Measurements from ENCODE around the gene SSTR5.

The SSTR5 gene

DNA sequence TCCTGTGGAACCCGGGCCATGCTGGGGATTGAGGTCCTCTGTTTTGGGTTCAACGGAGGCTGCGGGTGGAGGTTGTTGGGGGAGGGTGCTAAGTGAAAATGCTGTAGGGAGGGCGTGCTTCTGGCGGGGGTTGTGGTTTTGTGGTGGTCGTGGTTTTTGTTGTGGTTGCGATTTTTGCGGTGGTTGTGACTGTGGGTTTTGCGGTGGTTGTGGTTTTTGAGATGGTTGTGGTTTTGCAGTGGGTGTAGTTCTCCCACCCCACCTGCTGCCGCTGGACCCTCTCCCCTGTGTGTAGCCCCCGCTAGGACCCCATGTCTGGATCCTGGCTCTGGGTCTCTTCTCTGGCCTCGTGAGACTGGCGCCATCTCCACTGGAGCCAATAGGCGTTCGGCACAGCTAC lies 4.9 kb upstream of the SSTR5 start:
- TF ChIP-seq, protein P1, sequence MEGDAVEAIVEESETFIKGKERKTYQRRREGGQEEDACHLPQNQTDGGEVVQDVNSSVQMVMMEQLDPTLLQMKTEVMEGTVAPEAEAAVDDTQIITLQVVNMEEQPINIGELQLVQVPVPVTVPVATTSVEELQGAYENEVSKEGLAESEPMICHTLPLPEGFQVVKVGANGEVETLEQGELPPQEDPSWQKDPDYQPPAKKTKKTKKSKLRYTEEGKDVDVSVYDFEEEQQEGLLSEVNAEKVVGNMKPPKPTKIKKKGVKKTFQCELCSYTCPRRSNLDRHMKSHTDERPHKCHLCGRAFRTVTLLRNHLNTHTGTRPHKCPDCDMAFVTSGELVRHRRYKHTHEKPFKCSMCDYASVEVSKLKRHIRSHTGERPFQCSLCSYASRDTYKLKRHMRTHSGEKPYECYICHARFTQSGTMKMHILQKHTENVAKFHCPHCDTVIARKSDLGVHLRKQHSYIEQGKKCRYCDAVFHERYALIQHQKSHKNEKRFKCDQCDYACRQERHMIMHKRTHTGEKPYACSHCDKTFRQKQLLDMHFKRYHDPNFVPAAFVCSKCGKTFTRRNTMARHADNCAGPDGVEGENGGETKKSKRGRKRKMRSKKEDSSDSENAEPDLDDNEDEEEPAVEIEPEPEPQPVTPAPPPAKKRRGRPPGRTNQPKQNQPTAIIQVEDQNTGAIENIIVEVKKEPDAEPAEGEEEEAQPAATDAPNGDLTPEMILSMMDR (conservative IDR thresholded peaks at IDR 0.05; ENCODE audit: low read depth, low read length), result no peak
- H3K4me3 ChIP-seq (ENCODE audit: low read depth, low read length), result no peak overlapping the region
- no peak for DNase-seq (ENCODE audit: low read depth)

- H3K4me3 ChIP-seq (ENCODE audit: low read depth, low read length), result no peak overlapping the region
- DNase-seq (ENCODE audit: low read depth), result no peak
- TF ChIP-seq, protein P1 (conservative IDR thresholded peaks at IDR 0.05; ENCODE audit: low read depth, low read length), result no peak
These were observed 4.1 kb upstream of the SSTR5 start for GRCh38 chr16:1068451-1068850.

GRCh38 chr16:1069154-1069553 lies 3.4 kb upstream of the SSTR5 start:
- TF ChIP-seq, protein P1 (conservative IDR thresholded peaks at IDR 0.05; ENCODE audit: low read depth, low read length), result no peak
- DNase-seq (ENCODE audit: low read depth), result no peak
- no peak overlapping the region for H3K4me3 ChIP-seq (ENCODE audit: low read depth, low read length)

DNA sequence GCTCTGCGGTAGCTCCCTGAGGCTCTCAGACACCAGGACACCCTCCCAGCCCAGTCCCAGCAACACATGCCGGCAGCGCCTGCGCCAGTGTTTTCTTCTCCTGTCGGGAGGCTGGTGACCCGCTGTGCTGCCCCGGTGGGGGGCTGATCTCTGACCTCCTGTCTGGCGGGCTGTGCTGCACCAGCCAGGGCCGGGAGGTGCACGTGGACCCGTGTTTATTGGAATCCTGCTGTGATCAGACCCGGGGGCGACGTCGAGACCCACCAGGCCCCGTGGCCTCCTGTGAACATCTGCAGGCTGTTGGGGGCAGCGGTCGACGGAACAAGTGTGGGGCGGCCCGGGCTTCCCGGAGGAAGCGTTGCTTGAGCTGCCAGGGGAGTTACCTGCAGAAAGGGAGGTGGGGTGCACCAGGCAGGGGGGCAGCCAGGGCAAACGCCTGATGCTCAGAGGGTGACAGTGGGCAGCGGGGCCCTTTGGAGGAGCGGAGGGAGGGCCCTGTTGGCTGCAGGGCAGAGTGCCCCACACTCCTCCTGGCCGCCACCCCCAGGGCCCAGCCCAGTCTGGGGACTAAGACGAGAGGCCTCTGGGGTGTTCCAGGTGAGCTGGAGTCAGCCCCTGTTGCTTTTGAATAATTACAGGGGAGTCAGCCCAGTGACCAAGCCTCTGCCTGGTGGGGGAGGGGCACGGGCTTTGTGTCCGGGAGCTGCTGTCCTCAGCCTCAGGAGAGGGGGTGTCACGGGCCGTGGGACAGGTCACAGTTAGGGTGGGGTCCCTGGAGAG lies 2.3 kb upstream of the SSTR5 start:
- TF ChIP-seq, protein P1 (conservative IDR thresholded peaks at IDR 0.05; ENCODE audit: low read depth, low read length), result no peak
- peak; percentile 46 for DNase-seq (ENCODE audit: low read depth)
- H3K4me3 ChIP-seq (ENCODE audit: low read depth, low read length), result no peak overlapping the region

- TF ChIP-seq, protein P1 (conservative IDR thresholded peaks at IDR 0.05; ENCODE audit: low read depth, low read length), result no peak
- H3K4me3 ChIP-seq (ENCODE audit: low read depth, low read length), result no peak overlapping the region
These were observed 1.6 kb upstream of the SSTR5 start for GRCh38 chr16:1070864-1071408.

GRCh38 chr16:1071561-1072225 lies 854 bp upstream of the SSTR5 start:
- TF ChIP-seq, protein P1 (conservative IDR thresholded peaks at IDR 0.05; ENCODE audit: low read depth, low read length), result no peak
- no peak for DNase-seq (ENCODE audit: low read depth)
- no peak overlapping the region for H3K4me3 ChIP-seq (ENCODE audit: low read depth, low read length)

More at GRCh38 chr16:1070864-1071408, 1.6 kb upstream of the SSTR5 start:
- DNase-seq (ENCODE audit: low read depth), result no peak

Measured in choroid plexus epithelial cell (primary cell).